Esophagus muscularis mucosa (tissue), 4 donors: ENCODE measurements around the gene PLEKHF1. TPM values are rescaled to one million over a fixed set of nuclear protein-coding genes. Genes with fewer than 3 reads are reported as not detected.

Experiments
- DNase-seq: peaks from one replicate; pipeline ENCODE4 v3.0.0-alpha.2; 2017; ENCODE audit errors: extremely low spot score
- H3K27ac ChIP-seq, 4 donors: fragments of 200-600 bp; sonication (generic); replicated peaks in 1 of 4; 1 replicate in 3 of 4; 2 replicates in 1 of 4; pipeline ENCODE4 v1.5.1; 2016 to 2019; ENCODE audit warnings: mild to moderate bottlenecking in 1 of 4
- H3K27me3 ChIP-seq, 4 donors: fragments of 200-600 bp; sonication (generic); one replicate each; pipeline versions ENCODE4 v1.5.1 to v1.6.0; 2016 to 2019
- H3K36me3 ChIP-seq, 4 donors: fragments of 200-600 bp; sonication (generic); one replicate each; pipeline ENCODE4 v1.5.1; 2016 to 2019
- H3K4me1 ChIP-seq, 4 donors: fragments of 200-600 bp; sonication (generic); one replicate each; pipeline ENCODE4 v1.5.1; 2016 to 2019
- H3K4me3 ChIP-seq, 4 donors: fragments of 200-600 bp; sonication (generic); 1 replicate in 2 of 4; 2 replicates in 2 of 4; pipeline ENCODE4 v1.5.1; 2016 to 2019; ENCODE audit warnings: mild to moderate bottlenecking in 4 of 4, moderate library complexity in 1 of 4
- H3K9me3 ChIP-seq, 4 donors: fragments of 200-600 bp; sonication (generic); 1 replicate in 3 of 4; 2 replicates in 1 of 4; pipeline ENCODE4 v1.5.1; 2016 to 2019
- CTCF ChIP-seq, 3 experiments: fragments of 200-600 bp in 2 of 3; fragments of 450-650 bp in 1 of 3; sonication (generic) in 2 of 3; IDR thresholded peaks; one replicate each; pipeline ENCODE4 v1.5.1; 2017 to 2019; ENCODE audit warnings: antibody characterized with exemption in 3 of 3, mild to moderate bottlenecking in 2 of 3, moderate library complexity in 1 of 3
- EP300 ChIP-seq: sonication (generic); formaldehyde crosslinking; IDR thresholded peaks from one replicate; pipeline ENCODE4 v1.6.1; 2017; ENCODE audit warnings: antibody characterized with exemption
- POLR2A ChIP-seq: fragments of 450-650 bp; IDR thresholded peaks from one replicate; pipeline ENCODE4 v1.6.1; 2017; ENCODE audit warnings: antibody characterized with exemption, moderate library complexity, mild to moderate bottlenecking, low read depth
- POLR2AphosphoS5 ChIP-seq, 2 donors: sonication (generic); formaldehyde crosslinking; IDR thresholded peaks; one replicate each; pipeline ENCODE4 v1.6.1; 2017; ENCODE audit warnings: antibody characterized with exemption in 2 of 2
- WGBS: methylation state at CpG from one replicate; pipeline ENCODE4 v1.1.5; 2018; 5-methylcytosine and 5-hydroxymethylcytosine counted together
- intact Hi-C: fragments of 100-400 bp; cut with DNase I; formaldehyde crosslinking; loops from one replicate; pipeline ENCODE4 v1.15.1; 2023
- total RNA-seq, 4 donors: library from RNA; depleted of rRNA; stranded (reverse); fragments of >200 nt; gene quantifications; one replicate each; pipeline versions ENCODE4 v1.1.0 to v1.2.1, GENCODE V29; 2016

Gene PLEKHF1
- total RNA-seq, 4 donors from 2014 or later: 27.4 to 58.6 (median 36.1) TPM

GRCh38 chr19:29628661-29629385 lies 36.4 kb upstream of the PLEKHF1 start:
- Histone ChIP-seq H3K4me3 (no peak overlapping the region), H3K4me1 (no peaks in the 10 kb centered on the region), H3K36me3 (no peaks in the 10 kb centered on the region), H3K27ac (no peak overlapping the region), H3K9me3 (no peaks in the 10 kb centered on the region), H3K27me3 (peaks cover 0 to 7% (median 0%) of the 10 kb centered on the region in 4 donors)
- no peak for DNase-seq
- 93% methylated on average over 9 of the region's 16 CpGs for WGBS
- intact Hi-C loops: no loop called here
- TF ChIP-seq CTCF (IDR thresholded peaks at IDR 0.05): no peak
- no peak for TF ChIP-seq POLR2A
- no peak for TF ChIP-seq EP300
- TF ChIP-seq POLR2AphosphoS5 (IDR thresholded peaks at IDR 0.05): no peak

GRCh38 chr19:29629836-29630534 lies 35.3 kb upstream of the PLEKHF1 start:
- no peak for DNase-seq
- TF ChIP-seq CTCF (IDR thresholded peaks at IDR 0.05): no peak
- TF ChIP-seq EP300: no peak
- TF ChIP-seq POLR2A: no peak
- TF ChIP-seq POLR2AphosphoS5 (IDR thresholded peaks at IDR 0.05): no peak
- no peak overlapping the region for H3K27ac ChIP-seq
- intact Hi-C loops: no loop called here
- H3K4me1 ChIP-seq: no peaks in the 10 kb centered on the region
- H3K9me3 ChIP-seq: no peaks in the 10 kb centered on the region
- H3K36me3 ChIP-seq: no peaks in the 10 kb centered on the region
- 92% methylated on average over 5 of the region's 5 CpGs for WGBS
- peaks cover 0 to 7% (median 0%) of the 10 kb centered on the region in 4 donors for H3K27me3 ChIP-seq
- no peak overlapping the region for H3K4me3 ChIP-seq

GRCh38 chr19:29630655-29631054 lies 34.6 kb upstream of the PLEKHF1 start:
- H3K4me3 ChIP-seq: no peak overlapping the region

GRCh38 chr19:29631450-29631849 lies 33.8 kb upstream of the PLEKHF1 start:
- DNase-seq: no peak
- WGBS: 100% methylated on average over 1 of the region's 3 CpGs
- Histone ChIP-seq H3K9me3 (no peaks in the 10 kb centered on the region), H3K36me3 (no peaks in the 10 kb centered on the region), H3K27me3 (peaks cover 0 to 11% (median 0%) of the 10 kb centered on the region in 4 donors), H3K27ac (no peak overlapping the region), H3K4me1 (no peaks in the 10 kb centered on the region), H3K4me3 (no peak overlapping the region)
- intact Hi-C loops: no loop called here
- TF ChIP-seq POLR2A (no peak), EP300 (no peak), POLR2AphosphoS5 (IDR thresholded peaks at IDR 0.05) (no peak), CTCF (IDR thresholded peaks at IDR 0.05) (no peak)

More at GRCh38 chr19:29630655-29631054, 34.6 kb upstream of the PLEKHF1 start:
- intact Hi-C loops: no loop called here
- DNase-seq: no peak
- Histone ChIP-seq H3K4me1 (no peaks in the 10 kb centered on the region), H3K27ac (no peak overlapping the region), H3K27me3 (peaks cover 0 to 7% (median 0%) of the 10 kb centered on the region in 4 donors), H3K9me3 (no peaks in the 10 kb centered on the region), H3K36me3 (no peaks in the 10 kb centered on the region)
- no peak for TF ChIP-seq EP300
- WGBS: 59% methylated on average over 2 of the region's 2 CpGs

GRCh38 chr19:29634002-29634401 lies 31.3 kb upstream of the PLEKHF1 start:
- TF ChIP-seq POLR2AphosphoS5 (IDR thresholded peaks at IDR 0.05): no peak
- TF ChIP-seq CTCF (IDR thresholded peaks at IDR 0.05): no peak
- TF ChIP-seq EP300: no peak
- no peak for TF ChIP-seq POLR2A
- Histone ChIP-seq H3K27me3 (peaks cover 0 to 13% (median 0%) of the 10 kb centered on the region in 4 donors), H3K4me3 (no peak overlapping the region), H3K4me1 (no peaks in the 10 kb centered on the region), H3K9me3 (no peaks in the 10 kb centered on the region), H3K27ac (no peak overlapping the region), H3K36me3 (no peaks in the 10 kb centered on the region)
- 80% methylated on average over 2 of the region's 2 CpGs for WGBS
- no peak for DNase-seq
- intact Hi-C loops: no loop called here
